Lung (tissue), 12 donors: ENCODE results near the gene RASSF10. TPM values are rescaled to one million over a fixed set of nuclear protein-coding genes. Genes with fewer than 3 reads are reported as not detected.

ENCODE experiments used
- ATAC-seq: fragments of 200-7000 bp; cut with Tn5 transposase; one replicate; pipeline ENCODE4 v1.9.1; 2020; ENCODE audit warnings: moderate number of reproducible peaks; ENCODE audit not compliant: insufficient read depth, low FRiP score
- DNase-seq, 3 donors: peaks; one replicate each; pipeline ENCODE4 v3.0.0-alpha.2; 2013 to 2017
- H3K27ac ChIP-seq, 2 donors: one replicate each; pipeline ENCODE4 v1.5.1; 2013; ENCODE audit warnings: mild to moderate bottlenecking in 2 of 2, moderate library complexity in 2 of 2, control low read depth in 1 of 2, inconsistent platforms in 1 of 2, low read depth in 1 of 2, low read length in 1 of 2
- H3K27me3 ChIP-seq, 3 donors: one replicate each; pipeline ENCODE4 v1.5.1; 2013; ENCODE audit warnings: low read length in 2 of 3; ENCODE audit not compliant: control insufficient read depth in 3 of 3, insufficient read depth in 3 of 3
- H3K36me3 ChIP-seq, 4 donors: one replicate each; pipeline ENCODE4 v1.5.1; 2013; ENCODE audit warnings: low read length in 4 of 4, mild to moderate bottlenecking in 1 of 4, moderate library complexity in 1 of 4; ENCODE audit not compliant: control insufficient read depth in 4 of 4, insufficient read depth in 4 of 4
- H3K4me1 ChIP-seq, 5 donors: one replicate each; pipeline ENCODE4 v1.5.1; 2013; ENCODE audit warnings: low read length in 5 of 5, mild to moderate bottlenecking in 2 of 5, moderate library complexity in 1 of 5; ENCODE audit not compliant: control insufficient read depth in 5 of 5, insufficient read depth in 5 of 5
- H3K4me3 ChIP-seq: one replicate; pipeline ENCODE4 v1.5.1; 2013; ENCODE audit warnings: mild to moderate bottlenecking, control low read depth, moderate library complexity
- H3K9ac ChIP-seq, 2 donors: one replicate each; pipeline ENCODE4 v1.5.1; 2013; ENCODE audit warnings: low read length in 2 of 2, control low read depth in 1 of 2; ENCODE audit not compliant: insufficient read depth in 1 of 2
- H3K9me3 ChIP-seq, 4 donors: one replicate each; pipeline ENCODE4 v1.5.1; 2013; ENCODE audit warnings: low read length in 3 of 4, mild to moderate bottlenecking in 1 of 4, moderate library complexity in 1 of 4; ENCODE audit not compliant: control insufficient read depth in 4 of 4, insufficient read depth in 3 of 4
- WGBS, 2 donors: extraction: QIAGEN DNeasy Blood & Tissue Kit; methylation state at CpG; one replicate each; pipeline ENCODE4 v1.1.7; 2013; 5-methylcytosine and 5-hydroxymethylcytosine counted together
- polyA plus RNA-seq, 2 donors: library from polyadenylated mRNA; stranded (reverse); fragments of 200-250 nt; gene quantifications; one replicate each; pipeline ENCODE4 v1.2.1, GENCODE V29; 2013
- total RNA-seq, 2 donors: library from RNA; depleted of rRNA in 1 of 2; stranded (reverse); fragments of >200 nt in 1 of 2; gene quantifications; one replicate each; pipeline ENCODE4 v1.2.1, GENCODE V29; 2014 to 2021
- TF ChIP-seq, protein P1 (sequence below): IDR thresholded peaks from 2 replicates; pipeline ENCODE4 v1.5.1; 2012; ENCODE audit warnings: mild to moderate bottlenecking; ENCODE audit errors: control extremely low read depth, extremely low read depth
- donor health status: control.
- donor health status: control.
- donor health status: Bipolar disorder and iron deficiency.
- donor health status: healthy.
- donor health status: DM: yes; HTN: yes; CAD: no.

The RASSF10 gene
- total and polyA plus RNA-seq, 4 donors = 1.7 to 12.2 (median 6.1) TPM

DNA sequence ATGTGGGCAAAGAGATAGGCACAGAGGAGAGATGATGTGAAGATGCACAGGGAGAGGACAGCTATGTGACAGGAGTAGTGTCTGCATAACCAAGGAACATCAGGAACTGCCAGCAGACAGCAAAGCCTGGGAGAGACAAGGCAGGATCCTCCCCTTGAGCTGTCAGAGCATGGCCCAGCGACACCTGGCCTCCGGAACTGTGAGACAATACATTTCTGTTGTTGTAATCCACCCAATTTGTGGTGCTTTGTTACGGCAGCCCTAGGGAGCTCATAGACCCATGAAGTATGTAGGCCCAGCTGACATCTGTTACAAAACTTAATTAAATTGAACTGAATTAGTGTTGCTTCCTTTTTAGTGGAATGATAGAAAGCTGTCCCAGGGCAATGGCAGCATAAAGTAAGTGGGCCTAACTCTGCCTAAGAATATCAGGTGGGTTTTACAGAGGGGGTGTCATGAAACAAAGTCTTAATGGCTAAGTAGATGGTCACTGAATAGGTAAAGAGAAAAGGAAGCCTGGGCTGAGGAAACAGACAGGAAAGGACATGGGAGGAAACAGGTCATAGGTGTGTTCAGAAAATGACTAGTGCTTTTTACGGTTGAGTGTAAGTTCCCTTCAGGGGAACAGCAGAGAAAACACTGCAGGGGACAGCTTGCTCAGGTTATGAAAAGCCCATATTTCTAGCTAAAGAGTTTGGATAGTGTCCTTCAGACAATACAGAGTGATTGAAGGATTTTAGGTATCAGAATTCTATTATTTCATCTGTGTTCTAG, 24.8 kb downstream of the RASSF10 start:
- no peak overlapping the region for H3K27ac ChIP-seq
- peaks cover 0 to 6% (median 0%) of the 10 kb centered on the region in 5 donors for H3K4me1 ChIP-seq
- TF ChIP-seq, protein P1, sequence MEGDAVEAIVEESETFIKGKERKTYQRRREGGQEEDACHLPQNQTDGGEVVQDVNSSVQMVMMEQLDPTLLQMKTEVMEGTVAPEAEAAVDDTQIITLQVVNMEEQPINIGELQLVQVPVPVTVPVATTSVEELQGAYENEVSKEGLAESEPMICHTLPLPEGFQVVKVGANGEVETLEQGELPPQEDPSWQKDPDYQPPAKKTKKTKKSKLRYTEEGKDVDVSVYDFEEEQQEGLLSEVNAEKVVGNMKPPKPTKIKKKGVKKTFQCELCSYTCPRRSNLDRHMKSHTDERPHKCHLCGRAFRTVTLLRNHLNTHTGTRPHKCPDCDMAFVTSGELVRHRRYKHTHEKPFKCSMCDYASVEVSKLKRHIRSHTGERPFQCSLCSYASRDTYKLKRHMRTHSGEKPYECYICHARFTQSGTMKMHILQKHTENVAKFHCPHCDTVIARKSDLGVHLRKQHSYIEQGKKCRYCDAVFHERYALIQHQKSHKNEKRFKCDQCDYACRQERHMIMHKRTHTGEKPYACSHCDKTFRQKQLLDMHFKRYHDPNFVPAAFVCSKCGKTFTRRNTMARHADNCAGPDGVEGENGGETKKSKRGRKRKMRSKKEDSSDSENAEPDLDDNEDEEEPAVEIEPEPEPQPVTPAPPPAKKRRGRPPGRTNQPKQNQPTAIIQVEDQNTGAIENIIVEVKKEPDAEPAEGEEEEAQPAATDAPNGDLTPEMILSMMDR = no peak
- H3K4me3 ChIP-seq = no peak overlapping the region
- 80 to 89% methylated on average over 4 of the region's 4 CpGs for WGBS, 2 donors
- DNase-seq (no peak), ATAC-seq (no peak)
- H3K27me3 ChIP-seq = peaks cover 0 to 6% (median 0%) of the 10 kb centered on the region in 3 donors
- H3K9me3 ChIP-seq = no peaks in the 10 kb centered on the region
- no peaks in the 10 kb centered on the region for H3K36me3 ChIP-seq
- H3K9ac ChIP-seq = no peak overlapping the region

DNA sequence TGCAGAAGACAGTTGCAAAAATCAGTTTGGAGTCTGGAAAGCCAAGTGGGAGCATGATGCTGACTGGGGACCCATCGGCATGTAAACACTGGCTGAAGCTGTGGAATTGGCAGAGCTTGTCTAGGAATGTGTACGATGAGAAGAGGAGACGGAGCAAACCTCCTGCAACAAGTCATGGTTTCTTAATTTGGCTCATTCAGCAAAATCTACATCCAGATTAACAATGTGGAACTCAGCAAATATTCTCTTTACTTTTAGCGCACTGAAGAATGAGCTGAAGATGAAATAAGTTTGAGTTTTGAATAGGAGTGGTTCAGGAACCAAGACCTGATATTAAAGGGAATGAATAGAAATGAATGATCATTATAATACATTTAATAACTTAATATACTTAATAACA, 26.6 kb downstream of the RASSF10 start:
- Histone ChIP-seq H3K4me3 (no peak overlapping the region), H3K4me1 (peaks cover 0 to 5% (median 0%) of the 10 kb centered on the region in 5 donors), H3K9ac (no peak overlapping the region), H3K27me3 (peaks cover 0 to 6% (median 0%) of the 10 kb centered on the region in 3 donors), H3K27ac (no peak overlapping the region), H3K9me3 (no peaks in the 10 kb centered on the region), H3K36me3 (no peaks in the 10 kb centered on the region)
- 68 to 90% methylated on average over 4 of the region's 4 CpGs for WGBS, 2 donors
- DNase-seq (no peak), ATAC-seq (no peak)
- TF ChIP-seq, protein P1 = no peak

DNA sequence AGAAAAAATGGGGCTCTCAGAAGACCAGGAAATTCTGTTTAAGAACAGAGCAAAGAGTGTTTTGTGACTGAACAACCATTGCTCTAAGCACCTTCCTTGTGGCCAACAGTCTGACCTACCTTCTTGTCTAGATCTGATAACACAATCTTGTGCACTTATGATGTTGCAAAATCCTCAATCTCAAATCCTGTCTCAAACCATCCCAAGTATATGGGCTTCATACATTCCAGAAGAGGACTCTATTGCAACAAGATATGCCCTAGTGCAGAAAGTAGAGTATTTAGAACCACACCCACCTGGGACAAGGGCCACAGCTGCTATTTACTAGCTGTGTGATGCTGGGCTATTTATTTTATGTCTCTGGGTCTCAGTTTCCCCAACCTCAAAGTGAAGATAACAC, 27.1 kb downstream of the RASSF10 start:
- Histone ChIP-seq H3K27me3 (peaks cover 0 to 6% (median 0%) of the 10 kb centered on the region in 3 donors), H3K9me3 (no peaks in the 10 kb centered on the region), H3K4me3 (no peak overlapping the region), H3K27ac (no peak overlapping the region), H3K9ac (no peak overlapping the region), H3K36me3 (no peaks in the 10 kb centered on the region), H3K4me1 (peaks cover 0 to 5% (median 0%) of the 10 kb centered on the region in 5 donors)
- ATAC-seq (no peak), DNase-seq (no peak)
- TF ChIP-seq, protein P1 = no peak
